Measurements from ENCODE around the gene MACC1.
A peak's percentile ranks its signal among the peaks of the same experiment; 100 is the strongest.
"Not testable (repeated sequence)": the region's sequence is repeated elsewhere in the genome, so short reads cannot be mapped to it uniquely, and the experiment has no call there.

Gene MACC1

GRCh38 chr7:20229081-20229480, 11.9 kb upstream of the MACC1 start:
- DNase-seq (ENCODE audit: low spot score) = no peak

GRCh38 chr7:20228654-20229053, 11.5 kb upstream of the MACC1 start:
- no peak for DNase-seq (ENCODE audit: low spot score)

- DNase-seq (ENCODE audit: low spot score) = no peak
Measured at GRCh38 chr7:20227291-20227795, 10.2 kb upstream of the MACC1 start.

- DNase-seq (ENCODE audit: low spot score) = no peak
Measured at GRCh38 chr7:20226860-20227259, 9.7 kb upstream of the MACC1 start.

GRCh38 chr7:20225384-20225783, 8.2 kb upstream of the MACC1 start:
- DNase-seq (ENCODE audit: low spot score) = no peak

- DNase-seq (ENCODE audit: low spot score) = no peak
Measured at GRCh38 chr7:20224025-20224424, 6.8 kb upstream of the MACC1 start.

- DNase-seq (ENCODE audit: low spot score) = no peak
Measured at GRCh38 chr7:20223356-20223755, 6.2 kb upstream of the MACC1 start.

- DNase-seq (ENCODE audit: low spot score) = no peak
Measured at GRCh38 chr7:20222219-20222828, 5.1 kb upstream of the MACC1 start.

- no peak for DNase-seq (ENCODE audit: low spot score)
Measured at GRCh38 chr7:20220921-20221547, 3.9 kb upstream of the MACC1 start.

- no peak for DNase-seq (ENCODE audit: low spot score)
Measured at GRCh38 chr7:20220293-20220761, 3.1 kb upstream of the MACC1 start.

- DNase-seq (ENCODE audit: low spot score) = peak; percentile 55
Measured at GRCh38 chr7:20219446-20220292, 2.5 kb upstream of the MACC1 start.

GRCh38 chr7:20219062-20219445, 1.9 kb upstream of the MACC1 start:
- no peak for DNase-seq (ENCODE audit: low spot score)

- no peak for DNase-seq (ENCODE audit: low spot score)
Measured at GRCh38 chr7:20218279-20218678, 1.1 kb upstream of the MACC1 start.

GRCh38 chr7:20216406-20217036, 663 bp downstream of the MACC1 start:
- no peak for DNase-seq (ENCODE audit: low spot score)

- peak; percentile 30 for DNase-seq (ENCODE audit: low spot score)
Measured at GRCh38 chr7:20214921-20215669, 2.1 kb downstream of the MACC1 start.

- no peak for DNase-seq (ENCODE audit: low spot score)
Measured at GRCh38 chr7:20214132-20214531, 3.1 kb downstream of the MACC1 start.

- DNase-seq (ENCODE audit: low spot score) = no peak
Measured at GRCh38 chr7:20213378-20213777, 3.8 kb downstream of the MACC1 start.

- no peak for DNase-seq (ENCODE audit: low spot score)
Measured at GRCh38 chr7:20211376-20211775, 5.8 kb downstream of the MACC1 start.

- no peak for DNase-seq (ENCODE audit: low spot score)
Measured at GRCh38 chr7:20208651-20209307, 8.4 kb downstream of the MACC1 start.

- DNase-seq (ENCODE audit: low spot score) = not testable (repeated sequence)
Measured at GRCh38 chr7:20207811-20208210, 9.4 kb downstream of the MACC1 start.
